KMS-11 (cell line): Measurements from ENCODE around the gene KSR2.

ENCODE experiments used
- H2AFZ ChIP-seq: fragments of 200-600 bp; sonication (generic); 2 replicates; pipeline ENCODE4 v1.6.1; 2016; ENCODE audit warnings: antibody characterized with exemption, mixed run types, low read depth
- H3K27ac ChIP-seq: fragments of 200-600 bp; sonication (generic); 2 replicates; pipeline ENCODE4 v1.6.1; 2016; ENCODE audit warnings: mild to moderate bottlenecking, mixed run types
- H3K27me3 ChIP-seq: fragments of 200-600 bp; sonication (generic); 2 replicates; pipeline ENCODE4 v1.6.1; 2017; ENCODE audit warnings: mild to moderate bottlenecking, low read depth, mixed run types, moderate library complexity; ENCODE audit not compliant: insufficient read depth
- H3K36me3 ChIP-seq: fragments of 200-600 bp; sonication (generic); 2 replicates; pipeline ENCODE4 v1.6.1; 2017; ENCODE audit warnings: mild to moderate bottlenecking, mixed run types; ENCODE audit not compliant: insufficient read depth
- H3K4me1 ChIP-seq: fragments of 200-600 bp; sonication (generic); 2 replicates; pipeline ENCODE4 v1.6.1; 2016; ENCODE audit warnings: mild to moderate bottlenecking, low read depth, mixed run types; ENCODE audit not compliant: poor library complexity, severe bottlenecking
- H3K4me2 ChIP-seq: fragments of 200-600 bp; sonication (generic); 2 replicates; pipeline ENCODE4 v1.7.0; 2016; ENCODE audit warnings: mild to moderate bottlenecking, mixed run types
- H3K4me3 ChIP-seq: fragments of 200-600 bp; sonication (generic); IDR thresholded peaks from 2 replicates; pipeline ENCODE4 v1.6.1; 2017; ENCODE audit warnings: low read depth, low read length, mixed read lengths; ENCODE audit not compliant: insufficient read depth
- H3K79me2 ChIP-seq: fragments of 200-600 bp; sonication (generic); 2 replicates; pipeline ENCODE4 v1.6.1; 2016; ENCODE audit warnings: low read depth, mixed run types; ENCODE audit not compliant: insufficient read depth
- H3K9ac ChIP-seq: fragments of 200-600 bp; sonication (generic); 2 replicates; pipeline ENCODE4 v1.6.1; 2016; ENCODE audit warnings: mild to moderate bottlenecking, mixed run types
- H4K20me1 ChIP-seq: fragments of 200-600 bp; sonication (generic); 2 replicates; pipeline ENCODE4 v1.6.1; 2016; ENCODE audit warnings: mild to moderate bottlenecking, mixed run types; ENCODE audit not compliant: insufficient read depth
- CTCF ChIP-seq: fragments of 200-600 bp; sonication (generic); conservative IDR thresholded peaks from 2 replicates; pipeline ENCODE4 v1.6.1; 2017; ENCODE audit warnings: low read depth, mild to moderate bottlenecking, antibody characterized with exemption, low read length, moderate library complexity, mixed read lengths

KSR2 gene

DNA sequence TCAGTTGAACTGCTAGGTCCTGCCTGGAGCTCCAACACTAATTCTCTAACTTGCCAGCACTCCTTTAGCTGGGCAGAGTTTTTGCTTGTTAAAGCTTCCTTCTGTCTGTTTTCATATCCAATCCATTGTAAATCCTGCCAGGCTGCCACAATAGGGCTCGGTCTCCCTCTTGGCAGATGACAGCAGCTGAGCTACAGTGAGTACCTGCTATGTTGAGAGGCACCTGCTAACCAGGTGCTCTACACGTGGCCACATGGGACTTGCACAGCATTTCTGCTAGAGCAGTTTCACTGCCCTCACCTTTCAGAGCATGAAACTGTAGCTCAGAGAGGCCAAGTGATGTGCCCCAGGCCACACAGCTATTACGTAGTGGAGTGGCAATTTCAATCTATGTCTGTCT lies 500.8 kb downstream of the KSR2 start:
- Histone ChIP-seq H3K4me2 (no peak overlapping the region), H3K4me3 (no peak overlapping the region), H4K20me1 (no peaks in the 10 kb centered on the region), H3K36me3 (no peaks in the 10 kb centered on the region), H3K27ac (no peak overlapping the region), H3K9ac (no peak overlapping the region), H2AFZ (no peak overlapping the region), H3K27me3 (no peaks in the 10 kb centered on the region), H3K79me2 (no peaks in the 10 kb centered on the region), H3K4me1 (no peaks in the 10 kb centered on the region)
- no peak for TF ChIP-seq CTCF

DNA sequence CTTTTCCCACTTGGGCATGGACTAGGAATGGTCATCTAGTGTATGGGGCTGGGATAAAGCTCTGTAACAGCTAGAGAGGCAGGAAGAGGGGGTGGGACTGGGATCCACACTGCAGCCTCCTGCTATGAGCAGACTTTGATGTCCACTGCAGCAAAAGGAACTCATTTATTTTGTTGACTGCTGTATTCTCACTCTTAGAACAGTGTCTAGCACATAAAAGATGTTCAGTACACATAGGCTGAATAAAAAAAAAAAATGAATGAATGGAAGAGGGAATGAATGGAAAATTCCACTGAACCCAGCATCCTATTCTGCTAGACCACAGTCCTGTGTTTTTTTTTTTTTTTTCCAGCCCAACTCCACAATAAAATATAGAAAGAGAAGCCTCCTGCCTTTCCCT lies 501.2 kb downstream of the KSR2 start:
- Histone ChIP-seq H3K4me1 (no peaks in the 10 kb centered on the region), H3K4me3 (no peak overlapping the region), H3K27me3 (no peaks in the 10 kb centered on the region), H3K4me2 (no peak overlapping the region), H3K27ac (no peak overlapping the region), H3K9ac (no peak overlapping the region), H3K36me3 (no peaks in the 10 kb centered on the region), H3K79me2 (no peaks in the 10 kb centered on the region), H4K20me1 (no peaks in the 10 kb centered on the region), H2AFZ (no peak overlapping the region)
- no peak for TF ChIP-seq CTCF

- no peak overlapping the region for H3K9ac ChIP-seq
- no peak overlapping the region for H3K4me3 ChIP-seq
- no peak overlapping the region for H3K27ac ChIP-seq
- no peaks in the 10 kb centered on the region for H3K27me3 ChIP-seq
- H3K79me2 ChIP-seq, result no peaks in the 10 kb centered on the region
- no peaks in the 10 kb centered on the region for H4K20me1 ChIP-seq
- no peak for TF ChIP-seq CTCF
- H3K4me2 ChIP-seq, result no peak overlapping the region
- H2AFZ ChIP-seq, result no peak overlapping the region
- H3K36me3 ChIP-seq, result no peaks in the 10 kb centered on the region
- no peaks in the 10 kb centered on the region for H3K4me1 ChIP-seq
These were observed 502.0 kb downstream of the KSR2 start for GRCh38 chr12:117466677-117467362.

DNA sequence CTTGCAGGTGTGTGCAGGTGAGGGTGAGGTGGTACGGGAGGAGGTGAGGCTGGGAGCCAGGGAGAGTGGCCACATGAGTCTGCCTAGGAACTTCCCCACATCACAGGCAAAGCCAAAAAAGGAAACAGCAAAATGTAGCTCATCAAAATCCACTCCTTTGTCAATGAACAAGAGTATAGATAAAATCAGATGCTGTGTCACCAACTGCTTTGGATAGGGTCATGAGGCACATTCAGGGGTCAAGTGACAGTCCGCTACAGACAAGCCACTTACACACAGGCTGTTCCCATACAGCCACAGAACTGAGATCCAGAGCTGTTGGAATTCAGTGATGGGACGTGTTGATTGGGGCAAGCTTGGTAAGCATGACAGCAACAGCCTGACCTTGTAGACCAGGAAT lies 507.1 kb downstream of the KSR2 start:
- no peak for TF ChIP-seq CTCF
- no peak overlapping the region for H3K27ac ChIP-seq

More for the DNA sequence above, 507.1 kb downstream of the KSR2 start:
- Histone ChIP-seq H2AFZ (no peak overlapping the region), H3K4me2 (no peak overlapping the region), H3K27me3 (no peaks in the 10 kb centered on the region), H3K4me3 (no peak overlapping the region), H3K79me2 (no peaks in the 10 kb centered on the region), H3K9ac (no peak overlapping the region), H3K4me1 (no peaks in the 10 kb centered on the region), H3K36me3 (no peaks in the 10 kb centered on the region), H4K20me1 (no peaks in the 10 kb centered on the region)
